GM23338 (cell line): ENCODE results near the gene MT1H. TPM values are rescaled to one million over a fixed set of nuclear protein-coding genes. Genes with fewer than 3 reads are reported as not detected.

Source experiments
- ATAC-seq: fragments of 200-7000 bp; cut with Tn5 transposase; 3 replicates; pipeline ENCODE4 v1.9.1; 2020
- DNase-seq: peaks from one replicate; pipeline ENCODE4 v3.0.0-alpha.2; 2015; ENCODE audit warnings: low spot score
- H2AFZ ChIP-seq: fragments of 200-600 bp; sonication (generic); 2 replicates; pipeline ENCODE4 v1.8.0; 2016; ENCODE audit warnings: antibody characterized with exemption, mild to moderate bottlenecking, moderate library complexity
- H3F3A ChIP-seq: fragments of 200-600 bp; sonication (generic); replicated peaks from 2 replicates; pipeline ENCODE4 v1.8.0; 2017; ENCODE audit warnings: antibody characterized with exemption, mixed run types, low read depth
- H3K27ac ChIP-seq: fragments of 200-600 bp; sonication (generic); 2 replicates; pipeline ENCODE4 v1.6.1; 2016; ENCODE audit warnings: low read depth
- H3K27me3 ChIP-seq: fragments of 200-600 bp; sonication (generic); 2 replicates; pipeline ENCODE4 v1.8.0; 2016; ENCODE audit warnings: mild to moderate bottlenecking, mixed run types, moderate library complexity; ENCODE audit not compliant: insufficient read depth
- H3K36me3 ChIP-seq: fragments of 200-600 bp; sonication (generic); 2 replicates; pipeline ENCODE4 v1.8.0; 2016; ENCODE audit warnings: mild to moderate bottlenecking; ENCODE audit not compliant: insufficient read depth
- H3K4me1 ChIP-seq: fragments of 200-600 bp; sonication (generic); 2 replicates; pipeline ENCODE4 v1.8.0; 2016; ENCODE audit warnings: mild to moderate bottlenecking, moderate library complexity; ENCODE audit not compliant: insufficient read depth
- H3K4me2 ChIP-seq: fragments of 200-600 bp; sonication (generic); 2 replicates; pipeline ENCODE4 v1.7.1; 2017; ENCODE audit warnings: mixed run types
- H3K4me3 ChIP-seq: fragments of 200-600 bp; sonication (generic); 2 replicates; pipeline ENCODE4 v1.6.1; 2016; ENCODE audit warnings: mixed run types
- H3K79me2 ChIP-seq: fragments of 200-600 bp; sonication (generic); replicated peaks from 2 replicates; pipeline ENCODE4 v1.8.0; 2017; ENCODE audit warnings: mild to moderate bottlenecking; ENCODE audit not compliant: insufficient read depth
- H3K9me2 ChIP-seq: fragments of 200-600 bp; sonication (generic); 2 replicates; pipeline ENCODE4 v1.8.0; 2017; ENCODE audit not compliant: insufficient read depth
- H4K20me1 ChIP-seq: fragments of 200-600 bp; sonication (generic); replicated peaks from 2 replicates; pipeline ENCODE4 v1.8.0; 2017; ENCODE audit warnings: mild to moderate bottlenecking; ENCODE audit not compliant: insufficient read depth
- H3K27ac Mint-ChIP-seq: 2 replicates; pipeline ENCODE4 v1.8.0; 2020; ENCODE audit warnings: inconsistent platforms, mild to moderate bottlenecking, moderate library complexity, mixed read lengths
- H3K27me3 Mint-ChIP-seq: 3 replicates; pipeline ENCODE4 v1.8.0; 2022; ENCODE audit warnings: low read depth, mild to moderate bottlenecking, moderate library complexity, mixed read lengths, inconsistent platforms; ENCODE audit not compliant: insufficient read depth, poor library complexity
- H3K36me3 Mint-ChIP-seq: 3 replicates; pipeline ENCODE4 v1.8.0; 2021; ENCODE audit warnings: low read depth, mild to moderate bottlenecking, inconsistent platforms, moderate library complexity, mixed read lengths
- H3K4me1 Mint-ChIP-seq: 3 replicates; pipeline ENCODE4 v1.8.0; 2020; ENCODE audit warnings: mild to moderate bottlenecking, inconsistent platforms, mixed read lengths
- H3K4me3 Mint-ChIP-seq: 3 replicates; pipeline ENCODE4 v1.8.0; 2021; ENCODE audit warnings: moderate library complexity, mild to moderate bottlenecking, inconsistent platforms, mixed read lengths
- H3K9me3 Mint-ChIP-seq: 3 replicates; pipeline ENCODE4 v1.8.0; 2020; ENCODE audit warnings: moderate library complexity, mild to moderate bottlenecking, inconsistent platforms, mixed read lengths
- CREB1 ChIP-seq: fragments of 250-450 bp; sonication (Bioruptor Pico); IDR thresholded peaks from 2 replicates; pipeline ENCODE4 v1.5.0; 2020; ENCODE audit warnings: low read depth, mild to moderate bottlenecking, moderate library complexity
- EZH2 ChIP-seq: fragments of 200-600 bp; sonication (generic); IDR thresholded peaks from one replicate; pipeline ENCODE4 v1.8.0; 2017; ENCODE audit warnings: antibody characterized with exemption, mild to moderate bottlenecking, low read depth; ENCODE audit not compliant: unreplicated experiment
- JUNB ChIP-seq: IDR thresholded peaks from one replicate; pipeline ENCODE4 v1.6.1; 2016; ENCODE audit warnings: antibody characterized with exemption; ENCODE audit not compliant: unreplicated experiment
- NANOG ChIP-seq: IDR thresholded peaks from 2 replicates; pipeline ENCODE4 v1.6.1; 2016; ENCODE audit warnings: antibody characterized with exemption, borderline replicate concordance
- POLR2AphosphoS5 ChIP-seq: IDR thresholded peaks from 2 replicates; pipeline ENCODE4 v1.6.1; 2016; ENCODE audit warnings: antibody characterized with exemption, low read depth
- STAT1 ChIP-seq: IDR thresholded peaks from one replicate; pipeline ENCODE4 v1.6.1; 2016; ENCODE audit warnings: antibody characterized with exemption; ENCODE audit not compliant: unreplicated experiment
- ZNF114 ChIP-seq: fragments of 250-450 bp; sonication (Bioruptor Pico); IDR thresholded peaks from 2 replicates; pipeline ENCODE4 v1.5.0; 2020; ENCODE audit warnings: mild to moderate bottlenecking, moderate library complexity
- ZNF331 ChIP-seq: fragments of 250-450 bp; sonication (Bioruptor Pico); IDR thresholded peaks from 2 replicates; pipeline ENCODE4 v1.5.0; 2020; ENCODE audit warnings: low read depth, mild to moderate bottlenecking, moderate library complexity
- polyA plus RNA-seq: library from polyadenylated mRNA; unstranded; fragments of >200 nt; fragmentation: Nextera tagmentation; extraction: Ambion mirVana; gene quantifications from 2 replicates; pipeline ENCODE4 v1.2.1, GENCODE V29; 2016
- total RNA-seq: library from RNA; depleted of rRNA; stranded (reverse); fragments of >200 nt; shearing (Covaris generic); gene quantifications from 2 replicates; pipeline ENCODE4 v1.2.3, GENCODE V29; 2014
- TF ChIP-seq, protein P1 (sequence below), 2 experiments: fragments of 200-600 bp in 1 of 2; sonication (generic) in 1 of 2; conservative IDR thresholded peaks; 2 replicates each; pipeline versions ENCODE4 v1.5.1 to v1.6.1; 2016 to 2017; ENCODE audit warnings: antibody characterized with exemption in 2 of 2, low read depth in 2 of 2, mild to moderate bottlenecking in 2 of 2, moderate library complexity in 1 of 2
- TF ChIP-seq, protein P2 (sequence below): IDR thresholded peaks from 2 replicates; pipeline ENCODE4 v1.6.1; 2016; ENCODE audit warnings: antibody characterized with exemption
- TF ChIP-seq, protein P3 (sequence below): fragments of 250-450 bp; sonication (Bioruptor Pico); IDR thresholded peaks from 2 replicates; pipeline ENCODE4 v1.5.0; 2020; ENCODE audit warnings: mild to moderate bottlenecking, moderate library complexity
- TF ChIP-seq, protein P4 (sequence below): IDR thresholded peaks from one replicate; pipeline ENCODE4 v1.6.1; 2018; ENCODE audit warnings: antibody characterized with exemption; ENCODE audit not compliant: unreplicated experiment

The MT1H gene
- total and polyA plus RNA-seq, 2 experiments from 2014 or later, result 52.3 to 425 TPM

DNA sequence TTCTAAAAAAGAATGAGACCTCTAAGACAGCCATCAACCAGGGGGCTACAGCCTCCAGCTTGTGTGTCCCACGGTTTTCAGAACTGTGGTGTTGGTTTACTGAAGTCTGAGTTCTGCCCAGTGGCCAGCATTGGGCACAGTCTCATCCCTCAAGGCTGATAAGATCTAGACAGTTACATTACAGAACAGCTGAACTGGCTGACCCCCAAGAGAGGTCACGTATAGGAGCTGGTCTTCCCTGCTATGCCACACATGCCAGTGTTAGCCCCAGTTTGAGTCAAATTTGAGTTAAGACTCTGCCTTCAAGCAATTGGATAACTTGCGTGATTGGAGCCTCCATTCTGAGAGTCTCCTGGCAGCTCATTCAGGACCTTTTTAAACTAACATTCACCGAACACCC lies 45.5 kb downstream of the MT1H start:
- H3K27ac ChIP-seq, result no peak overlapping the region
- H3K79me2 ChIP-seq, result no peaks in the 10 kb centered on the region
- H3F3A ChIP-seq, result no peaks in the 10 kb centered on the region
- Mint-ChIP-seq H3K27ac (no peak overlapping the region), H3K36me3 (no peaks in the 10 kb centered on the region), H3K27me3 (peaks cover 4% of the 10 kb centered on the region), H3K4me1 (peaks cover 4% of the 10 kb centered on the region; the same call in 1 of the 3 replicates), H3K9me3 (no peaks in the 10 kb centered on the region), H3K4me3 (no peak overlapping the region)
- DNase-seq (no peak), ATAC-seq (no peak)
- no peaks in the 10 kb centered on the region for H4K20me1 ChIP-seq
- no peak overlapping the region for H3K4me2 ChIP-seq
- no peak overlapping the region for H3K4me3 ChIP-seq
- no peak for TF ChIP-seq NANOG
- TF ChIP-seq, protein P1, sequence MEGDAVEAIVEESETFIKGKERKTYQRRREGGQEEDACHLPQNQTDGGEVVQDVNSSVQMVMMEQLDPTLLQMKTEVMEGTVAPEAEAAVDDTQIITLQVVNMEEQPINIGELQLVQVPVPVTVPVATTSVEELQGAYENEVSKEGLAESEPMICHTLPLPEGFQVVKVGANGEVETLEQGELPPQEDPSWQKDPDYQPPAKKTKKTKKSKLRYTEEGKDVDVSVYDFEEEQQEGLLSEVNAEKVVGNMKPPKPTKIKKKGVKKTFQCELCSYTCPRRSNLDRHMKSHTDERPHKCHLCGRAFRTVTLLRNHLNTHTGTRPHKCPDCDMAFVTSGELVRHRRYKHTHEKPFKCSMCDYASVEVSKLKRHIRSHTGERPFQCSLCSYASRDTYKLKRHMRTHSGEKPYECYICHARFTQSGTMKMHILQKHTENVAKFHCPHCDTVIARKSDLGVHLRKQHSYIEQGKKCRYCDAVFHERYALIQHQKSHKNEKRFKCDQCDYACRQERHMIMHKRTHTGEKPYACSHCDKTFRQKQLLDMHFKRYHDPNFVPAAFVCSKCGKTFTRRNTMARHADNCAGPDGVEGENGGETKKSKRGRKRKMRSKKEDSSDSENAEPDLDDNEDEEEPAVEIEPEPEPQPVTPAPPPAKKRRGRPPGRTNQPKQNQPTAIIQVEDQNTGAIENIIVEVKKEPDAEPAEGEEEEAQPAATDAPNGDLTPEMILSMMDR (conservative IDR thresholded peaks at IDR 0.05; ENCODE audit: low read depth in 2 of 2), result no peak
- TF ChIP-seq, protein P2, sequence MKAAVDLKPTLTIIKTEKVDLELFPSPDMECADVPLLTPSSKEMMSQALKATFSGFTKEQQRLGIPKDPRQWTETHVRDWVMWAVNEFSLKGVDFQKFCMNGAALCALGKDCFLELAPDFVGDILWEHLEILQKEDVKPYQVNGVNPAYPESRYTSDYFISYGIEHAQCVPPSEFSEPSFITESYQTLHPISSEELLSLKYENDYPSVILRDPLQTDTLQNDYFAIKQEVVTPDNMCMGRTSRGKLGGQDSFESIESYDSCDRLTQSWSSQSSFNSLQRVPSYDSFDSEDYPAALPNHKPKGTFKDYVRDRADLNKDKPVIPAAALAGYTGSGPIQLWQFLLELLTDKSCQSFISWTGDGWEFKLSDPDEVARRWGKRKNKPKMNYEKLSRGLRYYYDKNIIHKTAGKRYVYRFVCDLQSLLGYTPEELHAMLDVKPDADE, result no peak
- no peak for TF ChIP-seq ZNF114 (CRISPR knock-in tag)
- TF ChIP-seq, protein P3, sequence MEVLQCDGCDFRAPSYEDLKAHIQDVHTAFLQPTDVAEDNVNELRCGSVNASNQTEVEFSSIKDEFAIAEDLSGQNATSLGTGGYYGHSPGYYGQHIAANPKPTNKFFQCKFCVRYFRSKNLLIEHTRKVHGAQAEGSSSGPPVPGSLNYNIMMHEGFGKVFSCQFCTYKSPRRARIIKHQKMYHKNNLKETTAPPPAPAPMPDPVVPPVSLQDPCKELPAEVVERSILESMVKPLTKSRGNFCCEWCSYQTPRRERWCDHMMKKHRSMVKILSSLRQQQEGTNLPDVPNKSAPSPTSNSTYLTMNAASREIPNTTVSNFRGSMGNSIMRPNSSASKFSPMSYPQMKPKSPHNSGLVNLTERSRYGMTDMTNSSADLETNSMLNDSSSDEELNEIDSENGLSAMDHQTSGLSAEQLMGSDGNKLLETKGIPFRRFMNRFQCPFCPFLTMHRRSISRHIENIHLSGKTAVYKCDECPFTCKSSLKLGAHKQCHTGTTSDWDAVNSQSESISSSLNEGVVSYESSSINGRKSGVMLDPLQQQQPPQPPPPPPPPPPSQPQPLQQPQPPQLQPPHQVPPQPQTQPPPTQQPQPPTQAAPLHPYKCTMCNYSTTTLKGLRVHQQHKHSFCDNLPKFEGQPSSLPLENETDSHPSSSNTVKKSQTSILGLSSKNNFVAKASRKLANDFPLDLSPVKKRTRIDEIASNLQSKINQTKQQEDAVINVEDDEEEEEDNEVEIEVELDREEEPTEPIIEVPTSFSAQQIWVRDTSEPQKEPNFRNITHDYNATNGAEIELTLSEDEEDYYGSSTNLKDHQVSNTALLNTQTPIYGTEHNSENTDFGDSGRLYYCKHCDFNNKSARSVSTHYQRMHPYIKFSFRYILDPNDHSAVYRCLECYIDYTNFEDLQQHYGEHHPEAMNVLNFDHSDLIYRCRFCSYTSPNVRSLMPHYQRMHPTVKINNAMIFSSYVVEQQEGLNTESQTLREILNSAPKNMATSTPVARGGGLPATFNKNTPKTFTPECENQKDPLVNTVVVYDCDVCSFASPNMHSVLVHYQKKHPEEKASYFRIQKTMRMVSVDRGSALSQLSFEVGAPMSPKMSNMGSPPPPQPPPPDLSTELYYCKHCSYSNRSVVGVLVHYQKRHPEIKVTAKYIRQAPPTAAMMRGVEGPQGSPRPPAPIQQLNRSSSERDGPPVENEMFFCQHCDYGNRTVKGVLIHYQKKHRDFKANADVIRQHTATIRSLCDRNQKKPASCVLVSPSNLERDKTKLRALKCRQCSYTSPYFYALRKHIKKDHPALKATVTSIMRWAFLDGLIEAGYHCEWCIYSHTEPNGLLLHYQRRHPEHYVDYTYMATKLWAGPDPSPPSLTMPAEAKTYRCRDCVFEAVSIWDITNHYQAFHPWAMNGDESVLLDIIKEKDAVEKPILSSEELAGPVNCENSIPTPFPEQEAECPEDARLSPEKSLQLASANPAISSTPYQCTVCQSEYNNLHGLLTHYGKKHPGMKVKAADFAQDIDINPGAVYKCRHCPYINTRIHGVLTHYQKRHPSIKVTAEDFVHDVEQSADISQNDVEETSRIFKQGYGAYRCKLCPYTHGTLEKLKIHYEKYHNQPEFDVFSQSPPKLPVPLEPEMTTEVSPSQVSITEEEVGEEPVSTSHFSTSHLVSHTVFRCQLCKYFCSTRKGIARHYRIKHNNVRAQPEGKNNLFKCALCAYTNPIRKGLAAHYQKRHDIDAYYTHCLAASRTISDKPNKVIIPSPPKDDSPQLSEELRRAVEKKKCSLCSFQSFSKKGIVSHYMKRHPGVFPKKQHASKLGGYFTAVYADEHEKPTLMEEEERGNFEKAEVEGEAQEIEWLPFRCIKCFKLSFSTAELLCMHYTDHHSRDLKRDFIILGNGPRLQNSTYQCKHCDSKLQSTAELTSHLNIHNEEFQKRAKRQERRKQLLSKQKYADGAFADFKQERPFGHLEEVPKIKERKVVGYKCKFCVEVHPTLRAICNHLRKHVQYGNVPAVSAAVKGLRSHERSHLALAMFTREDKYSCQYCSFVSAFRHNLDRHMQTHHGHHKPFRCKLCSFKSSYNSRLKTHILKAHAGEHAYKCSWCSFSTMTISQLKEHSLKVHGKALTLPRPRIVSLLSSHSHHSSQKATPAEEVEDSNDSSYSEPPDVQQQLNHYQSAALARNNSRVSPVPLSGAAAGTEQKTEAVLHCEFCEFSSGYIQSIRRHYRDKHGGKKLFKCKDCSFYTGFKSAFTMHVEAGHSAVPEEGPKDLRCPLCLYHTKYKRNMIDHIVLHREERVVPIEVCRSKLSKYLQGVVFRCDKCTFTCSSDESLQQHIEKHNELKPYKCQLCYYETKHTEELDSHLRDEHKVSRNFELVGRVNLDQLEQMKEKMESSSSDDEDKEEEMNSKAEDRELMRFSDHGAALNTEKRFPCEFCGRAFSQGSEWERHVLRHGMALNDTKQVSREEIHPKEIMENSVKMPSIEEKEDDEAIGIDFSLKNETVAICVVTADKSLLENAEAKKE (CRISPR knock-in tag), result no peak
- TF ChIP-seq, protein P4, sequence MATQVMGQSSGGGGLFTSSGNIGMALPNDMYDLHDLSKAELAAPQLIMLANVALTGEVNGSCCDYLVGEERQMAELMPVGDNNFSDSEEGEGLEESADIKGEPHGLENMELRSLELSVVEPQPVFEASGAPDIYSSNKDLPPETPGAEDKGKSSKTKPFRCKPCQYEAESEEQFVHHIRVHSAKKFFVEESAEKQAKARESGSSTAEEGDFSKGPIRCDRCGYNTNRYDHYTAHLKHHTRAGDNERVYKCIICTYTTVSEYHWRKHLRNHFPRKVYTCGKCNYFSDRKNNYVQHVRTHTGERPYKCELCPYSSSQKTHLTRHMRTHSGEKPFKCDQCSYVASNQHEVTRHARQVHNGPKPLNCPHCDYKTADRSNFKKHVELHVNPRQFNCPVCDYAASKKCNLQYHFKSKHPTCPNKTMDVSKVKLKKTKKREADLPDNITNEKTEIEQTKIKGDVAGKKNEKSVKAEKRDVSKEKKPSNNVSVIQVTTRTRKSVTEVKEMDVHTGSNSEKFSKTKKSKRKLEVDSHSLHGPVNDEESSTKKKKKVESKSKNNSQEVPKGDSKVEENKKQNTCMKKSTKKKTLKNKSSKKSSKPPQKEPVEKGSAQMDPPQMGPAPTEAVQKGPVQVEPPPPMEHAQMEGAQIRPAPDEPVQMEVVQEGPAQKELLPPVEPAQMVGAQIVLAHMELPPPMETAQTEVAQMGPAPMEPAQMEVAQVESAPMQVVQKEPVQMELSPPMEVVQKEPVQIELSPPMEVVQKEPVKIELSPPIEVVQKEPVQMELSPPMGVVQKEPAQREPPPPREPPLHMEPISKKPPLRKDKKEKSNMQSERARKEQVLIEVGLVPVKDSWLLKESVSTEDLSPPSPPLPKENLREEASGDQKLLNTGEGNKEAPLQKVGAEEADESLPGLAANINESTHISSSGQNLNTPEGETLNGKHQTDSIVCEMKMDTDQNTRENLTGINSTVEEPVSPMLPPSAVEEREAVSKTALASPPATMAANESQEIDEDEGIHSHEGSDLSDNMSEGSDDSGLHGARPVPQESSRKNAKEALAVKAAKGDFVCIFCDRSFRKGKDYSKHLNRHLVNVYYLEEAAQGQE, result no peak
- TF ChIP-seq CREB1 (CRISPR knock-in tag), result no peak
- no peak for TF ChIP-seq JUNB
- TF ChIP-seq POLR2AphosphoS5, result no peak
- TF ChIP-seq ZNF331, result no peak
- no peak for TF ChIP-seq EZH2
- TF ChIP-seq STAT1, result no peak
- no peaks in the 10 kb centered on the region for H3K27me3 ChIP-seq
- no peaks in the 10 kb centered on the region for H3K9me2 ChIP-seq
- no peak overlapping the region for H2AFZ ChIP-seq
- no peaks in the 10 kb centered on the region for H3K36me3 ChIP-seq
- no peaks in the 10 kb centered on the region for H3K4me1 ChIP-seq
